ENCODE measurements around the gene FYN.

DNA sequence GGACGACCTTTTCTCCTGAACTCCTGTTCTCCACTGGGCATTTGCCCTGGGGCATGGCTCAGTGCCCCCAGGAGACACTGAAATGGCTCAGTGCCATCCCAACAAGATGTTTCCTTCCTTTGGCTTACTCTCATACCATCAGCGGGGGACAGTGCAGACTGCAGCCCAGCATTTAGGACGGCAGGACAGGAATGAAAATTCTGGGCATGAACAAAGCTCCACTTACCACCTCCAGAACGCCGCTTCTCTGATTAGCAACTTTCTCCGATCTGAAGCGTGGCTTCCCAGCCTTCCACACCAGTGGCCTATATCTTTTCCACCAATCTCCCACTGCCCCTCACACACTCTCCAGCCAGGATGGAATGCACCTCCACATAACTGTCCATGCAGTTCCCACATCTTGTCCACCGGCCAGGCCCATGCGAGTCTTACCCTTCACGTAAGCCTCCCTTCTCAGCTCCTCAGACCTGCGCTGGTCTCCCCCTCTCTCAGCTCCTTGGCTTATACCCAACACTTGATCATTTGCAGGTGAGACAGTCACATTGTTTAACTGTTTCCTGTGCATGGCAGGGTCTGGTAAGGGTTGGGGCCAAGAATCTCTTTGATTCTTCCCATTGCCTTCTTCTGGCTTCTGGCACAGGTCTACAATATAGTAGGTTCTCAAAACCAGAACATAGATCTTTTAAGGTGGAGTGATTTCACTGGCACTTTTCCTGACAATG lies 114.5 kb downstream of the FYN start:
- TF ChIP-seq, protein P1, sequence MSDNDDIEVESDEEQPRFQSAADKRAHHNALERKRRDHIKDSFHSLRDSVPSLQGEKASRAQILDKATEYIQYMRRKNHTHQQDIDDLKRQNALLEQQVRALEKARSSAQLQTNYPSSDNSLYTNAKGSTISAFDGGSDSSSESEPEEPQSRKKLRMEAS (IDR thresholded peaks at IDR 0.05) = no peak
- TF ChIP-seq ELF1 (IDR thresholded peaks at IDR 0.05; ENCODE audit: borderline replicate concordance, low read depth) (no peak), POLR2A (IDR thresholded peaks at IDR 0.05; ENCODE audit: borderline replicate concordance, extremely low read depth, insufficient read depth, insufficient read length) (no peak), EGR1 (IDR thresholded peaks at IDR 0.05; ENCODE audit: low read depth) (no peak), ZNF274 (IDR thresholded peaks at IDR 0.05; ENCODE audit: low read depth, low read length) (no peak), EZH2phosphoT487 (IDR thresholded peaks at IDR 0.05; ENCODE audit: borderline replicate concordance) (no peak)
- TF ChIP-seq, protein P2, sequence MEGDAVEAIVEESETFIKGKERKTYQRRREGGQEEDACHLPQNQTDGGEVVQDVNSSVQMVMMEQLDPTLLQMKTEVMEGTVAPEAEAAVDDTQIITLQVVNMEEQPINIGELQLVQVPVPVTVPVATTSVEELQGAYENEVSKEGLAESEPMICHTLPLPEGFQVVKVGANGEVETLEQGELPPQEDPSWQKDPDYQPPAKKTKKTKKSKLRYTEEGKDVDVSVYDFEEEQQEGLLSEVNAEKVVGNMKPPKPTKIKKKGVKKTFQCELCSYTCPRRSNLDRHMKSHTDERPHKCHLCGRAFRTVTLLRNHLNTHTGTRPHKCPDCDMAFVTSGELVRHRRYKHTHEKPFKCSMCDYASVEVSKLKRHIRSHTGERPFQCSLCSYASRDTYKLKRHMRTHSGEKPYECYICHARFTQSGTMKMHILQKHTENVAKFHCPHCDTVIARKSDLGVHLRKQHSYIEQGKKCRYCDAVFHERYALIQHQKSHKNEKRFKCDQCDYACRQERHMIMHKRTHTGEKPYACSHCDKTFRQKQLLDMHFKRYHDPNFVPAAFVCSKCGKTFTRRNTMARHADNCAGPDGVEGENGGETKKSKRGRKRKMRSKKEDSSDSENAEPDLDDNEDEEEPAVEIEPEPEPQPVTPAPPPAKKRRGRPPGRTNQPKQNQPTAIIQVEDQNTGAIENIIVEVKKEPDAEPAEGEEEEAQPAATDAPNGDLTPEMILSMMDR (IDR thresholded peaks at IDR 0.05 in 2 of 3, conservative IDR thresholded peaks at IDR 0.05 in 1 of 3; ENCODE audit: borderline replicate concordance in 1 of 3, insufficient read depth in 1 of 3, low read depth in 2 of 3, low read length in 2 of 3) = no peak
